Lung (tissue), 12 donors: ENCODE data around the gene RADIL. TPM values are rescaled to one million over a fixed set of nuclear protein-coding genes. Genes with fewer than 3 reads are reported as not detected.

ENCODE experiments used
- ATAC-seq: fragments of 200-7000 bp; cut with Tn5 transposase; one replicate; pipeline ENCODE4 v1.9.1; 2020; ENCODE audit warnings: moderate number of reproducible peaks; ENCODE audit not compliant: insufficient read depth, low FRiP score
- DNase-seq, 3 donors: peaks; one replicate each; pipeline ENCODE4 v3.0.0-alpha.2; 2013 to 2017
- H3K27ac ChIP-seq, 2 donors: one replicate each; pipeline ENCODE4 v1.5.1; 2013; ENCODE audit warnings: mild to moderate bottlenecking in 2 of 2, moderate library complexity in 2 of 2, control low read depth in 1 of 2, inconsistent platforms in 1 of 2, low read depth in 1 of 2, low read length in 1 of 2
- H3K27me3 ChIP-seq, 3 donors: one replicate each; pipeline ENCODE4 v1.5.1; 2013; ENCODE audit warnings: low read length in 2 of 3; ENCODE audit not compliant: control insufficient read depth in 3 of 3, insufficient read depth in 3 of 3
- H3K36me3 ChIP-seq, 4 donors: one replicate each; pipeline ENCODE4 v1.5.1; 2013; ENCODE audit warnings: low read length in 4 of 4, mild to moderate bottlenecking in 1 of 4, moderate library complexity in 1 of 4; ENCODE audit not compliant: control insufficient read depth in 4 of 4, insufficient read depth in 4 of 4
- H3K4me1 ChIP-seq, 5 donors: one replicate each; pipeline ENCODE4 v1.5.1; 2013; ENCODE audit warnings: low read length in 5 of 5, mild to moderate bottlenecking in 2 of 5, moderate library complexity in 1 of 5; ENCODE audit not compliant: control insufficient read depth in 5 of 5, insufficient read depth in 5 of 5
- H3K4me3 ChIP-seq: one replicate; pipeline ENCODE4 v1.5.1; 2013; ENCODE audit warnings: mild to moderate bottlenecking, control low read depth, moderate library complexity
- H3K9ac ChIP-seq, 2 donors: one replicate each; pipeline ENCODE4 v1.5.1; 2013; ENCODE audit warnings: low read length in 2 of 2, control low read depth in 1 of 2; ENCODE audit not compliant: insufficient read depth in 1 of 2
- H3K9me3 ChIP-seq, 4 donors: one replicate each; pipeline ENCODE4 v1.5.1; 2013; ENCODE audit warnings: low read length in 3 of 4, mild to moderate bottlenecking in 1 of 4, moderate library complexity in 1 of 4; ENCODE audit not compliant: control insufficient read depth in 4 of 4, insufficient read depth in 3 of 4
- WGBS, 2 donors: extraction: QIAGEN DNeasy Blood & Tissue Kit; methylation state at CpG; one replicate each; pipeline ENCODE4 v1.1.7; 2013; 5-methylcytosine and 5-hydroxymethylcytosine counted together
- polyA plus RNA-seq, 2 donors: library from polyadenylated mRNA; stranded (reverse); fragments of 200-250 nt; gene quantifications; one replicate each; pipeline ENCODE4 v1.2.1, GENCODE V29; 2013
- total RNA-seq, 2 donors: library from RNA; depleted of rRNA in 1 of 2; stranded (reverse); fragments of >200 nt in 1 of 2; gene quantifications; one replicate each; pipeline ENCODE4 v1.2.1, GENCODE V29; 2014 to 2021
- TF ChIP-seq, protein P1 (sequence below): IDR thresholded peaks from 2 replicates; pipeline ENCODE4 v1.5.1; 2012; ENCODE audit warnings: mild to moderate bottlenecking; ENCODE audit errors: control extremely low read depth, extremely low read depth
- donor health status: control.
- donor health status: control.
- donor health status: Bipolar disorder and iron deficiency.
- donor health status: healthy.
- donor health status: DM: yes; HTN: yes; CAD: no.

Gene RADIL
- total and polyA plus RNA-seq, 4 donors = 3.7 to 9.3 (median 6.3) TPM

DNA sequence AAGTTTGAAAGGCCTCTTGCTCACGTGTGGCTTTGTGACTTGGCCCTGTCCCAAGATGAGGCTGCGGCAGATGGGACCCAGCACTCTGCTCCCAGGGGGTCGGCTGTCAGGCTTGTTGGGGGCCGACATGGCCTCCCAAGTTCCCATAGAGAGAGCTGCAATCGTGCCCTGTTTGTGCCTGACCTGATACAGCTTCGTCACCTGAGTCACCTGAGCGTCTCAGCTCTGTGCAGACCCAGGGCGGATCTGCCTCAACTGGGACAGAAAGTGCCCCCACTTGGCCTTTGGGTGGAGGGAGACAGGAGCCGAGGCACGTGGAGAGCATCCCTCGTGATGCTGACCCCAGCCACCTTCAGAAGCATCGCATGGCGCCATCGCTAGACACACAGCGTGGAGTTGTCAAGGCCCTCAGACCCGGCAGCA lies 43.4 kb downstream of the RADIL start:
- H3K9me3 ChIP-seq = no peaks in the 10 kb centered on the region
- DNase-seq = peak in 2 of 3 donors; percentile 41 to 56
- peaks cover 0 to 2% (median 0%) of the 10 kb centered on the region in 4 donors for H3K36me3 ChIP-seq
- peaks cover 0 to 57% (median 14%) of the 10 kb centered on the region in 5 donors for H3K4me1 ChIP-seq
- H3K27me3 ChIP-seq = no peaks in the 10 kb centered on the region
- H3K27ac ChIP-seq = no peak overlapping the region
- 87 to 89% methylated on average over 16 of the region's 16 CpGs for WGBS, 2 donors
- TF ChIP-seq, protein P1, sequence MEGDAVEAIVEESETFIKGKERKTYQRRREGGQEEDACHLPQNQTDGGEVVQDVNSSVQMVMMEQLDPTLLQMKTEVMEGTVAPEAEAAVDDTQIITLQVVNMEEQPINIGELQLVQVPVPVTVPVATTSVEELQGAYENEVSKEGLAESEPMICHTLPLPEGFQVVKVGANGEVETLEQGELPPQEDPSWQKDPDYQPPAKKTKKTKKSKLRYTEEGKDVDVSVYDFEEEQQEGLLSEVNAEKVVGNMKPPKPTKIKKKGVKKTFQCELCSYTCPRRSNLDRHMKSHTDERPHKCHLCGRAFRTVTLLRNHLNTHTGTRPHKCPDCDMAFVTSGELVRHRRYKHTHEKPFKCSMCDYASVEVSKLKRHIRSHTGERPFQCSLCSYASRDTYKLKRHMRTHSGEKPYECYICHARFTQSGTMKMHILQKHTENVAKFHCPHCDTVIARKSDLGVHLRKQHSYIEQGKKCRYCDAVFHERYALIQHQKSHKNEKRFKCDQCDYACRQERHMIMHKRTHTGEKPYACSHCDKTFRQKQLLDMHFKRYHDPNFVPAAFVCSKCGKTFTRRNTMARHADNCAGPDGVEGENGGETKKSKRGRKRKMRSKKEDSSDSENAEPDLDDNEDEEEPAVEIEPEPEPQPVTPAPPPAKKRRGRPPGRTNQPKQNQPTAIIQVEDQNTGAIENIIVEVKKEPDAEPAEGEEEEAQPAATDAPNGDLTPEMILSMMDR = no peak
- no peak overlapping the region for H3K9ac ChIP-seq
- ATAC-seq = no peak
- H3K4me3 ChIP-seq = no peak overlapping the region

DNA sequence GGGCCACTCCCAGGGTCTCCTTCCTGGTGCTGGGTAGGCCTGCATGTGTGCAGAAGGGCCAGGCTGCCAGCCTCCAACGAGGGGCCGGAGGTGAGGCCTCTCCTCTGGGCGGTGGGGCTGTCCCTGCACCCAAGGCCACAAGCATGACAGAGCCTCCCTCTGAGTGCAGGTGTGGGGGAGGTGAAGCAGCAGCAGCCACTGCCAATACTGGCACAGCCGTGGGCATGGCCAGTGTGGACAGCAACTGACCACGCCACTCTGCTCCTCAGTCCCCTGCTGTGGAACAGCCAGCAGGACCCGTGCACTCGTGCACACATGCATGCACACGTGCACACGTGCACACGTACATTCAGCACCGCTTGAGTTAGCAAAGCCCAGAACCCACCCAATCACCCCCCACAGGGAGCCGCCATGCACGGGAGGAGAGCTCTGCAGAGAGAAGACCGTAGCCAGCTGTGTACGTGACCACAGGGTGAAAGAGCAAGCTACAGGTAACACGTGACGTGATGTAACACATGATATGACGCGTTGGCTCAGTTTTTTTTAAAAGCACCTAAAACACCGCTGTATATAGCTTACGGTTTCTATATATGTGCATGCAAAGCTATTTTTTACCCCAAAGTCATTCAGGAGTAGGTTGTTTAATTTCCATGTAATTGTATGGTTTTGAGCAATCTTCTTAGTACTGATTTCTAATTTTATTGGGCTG lies 44.7 kb downstream of the RADIL start:
- Histone ChIP-seq H3K27ac (peak overlapping the region in 1 of 2 donors; percentile 6), H3K36me3 (peaks cover 0 to 10% (median 0%) of the 10 kb centered on the region in 4 donors), H3K9ac (no peak overlapping the region), H3K9me3 (no peaks in the 10 kb centered on the region), H3K27me3 (no peaks in the 10 kb centered on the region), H3K4me1 (peaks cover 0 to 57% (median 14%) of the 10 kb centered on the region in 5 donors), H3K4me3 (no peak overlapping the region)
- peak in 1 of 3 donors; percentile 4 for DNase-seq
- WGBS, 2 donors = 95% methylated on average over 21 of the region's 21 CpGs
- TF ChIP-seq, protein P1 = no peak
- ATAC-seq = no peak

DNA sequence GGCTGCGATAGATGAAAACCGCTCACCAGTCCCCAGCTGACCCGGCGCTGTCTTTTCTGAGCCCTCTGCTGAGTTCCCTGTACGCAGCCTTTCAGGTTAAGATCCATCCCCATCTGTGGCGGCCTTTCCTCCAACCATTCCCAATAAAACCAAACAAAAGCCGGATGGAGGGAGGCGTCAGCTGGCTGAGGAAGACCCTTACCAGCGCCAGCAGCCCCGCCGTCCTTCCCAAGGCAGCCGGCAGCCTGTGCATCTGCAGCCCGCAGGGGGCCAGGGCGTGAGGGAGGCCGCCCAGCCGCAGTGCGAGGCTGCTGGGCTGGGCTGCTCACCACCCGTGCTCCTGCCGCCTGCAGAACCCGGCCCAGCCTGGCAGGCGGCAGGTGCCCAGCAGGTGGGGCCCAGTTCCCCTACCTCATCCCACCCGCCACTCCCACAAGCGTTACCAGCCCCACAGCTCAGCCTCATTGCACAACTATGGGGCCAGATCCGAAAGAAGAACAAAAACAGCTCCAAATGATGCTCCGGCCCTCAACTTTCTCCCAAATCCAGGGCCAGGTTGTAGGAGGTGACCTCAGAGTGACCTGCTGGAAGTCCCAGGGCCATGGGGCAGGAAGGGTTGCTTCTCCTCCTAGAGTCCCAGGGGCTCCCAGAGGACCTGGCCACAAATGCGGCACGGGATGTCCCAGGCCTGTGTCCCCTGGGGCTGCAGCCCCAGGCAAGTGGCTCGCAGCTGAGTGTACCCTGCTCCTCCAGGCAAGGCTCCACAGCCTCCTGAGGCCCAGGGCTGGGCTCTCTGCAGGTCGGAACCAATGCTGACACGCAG lies 45.5 kb downstream of the RADIL start:
- H3K27me3 ChIP-seq = no peaks in the 10 kb centered on the region
- H3K4me3 ChIP-seq = no peak overlapping the region
- DNase-seq = peak; percentile 57 to 74 (median 59)
- H3K9me3 ChIP-seq = no peaks in the 10 kb centered on the region
- peaks cover 0 to 51% (median 14%) of the 10 kb centered on the region in 5 donors for H3K4me1 ChIP-seq
- no peak overlapping the region for H3K9ac ChIP-seq
- TF ChIP-seq, protein P1 = no peak
- H3K36me3 ChIP-seq = peaks cover 0 to 12% (median under 1%) of the 10 kb centered on the region in 4 donors
- no peak overlapping the region for H3K27ac ChIP-seq
- WGBS, 2 donors = 69 to 72% methylated on average over 30 of the region's 30 CpGs
- ATAC-seq = no peak
